Endothelial cell of umbilical vein (primary cell): ENCODE measurements around the gene CDKN1C. TPM values are rescaled to one million over a fixed set of nuclear protein-coding genes. Genes with fewer than 3 reads are reported as not detected.

Source experiments
- BruUV-seq: library from RNA; stranded (reverse); fragments of 400-500 nt; replicated peaks from 2 replicates; lab custom pipeline; 2021; lab: Mats Ljungman, UMichigan
- CTCF ChIA-PET: fragments of 300-600, 350-600 bp; sonication (Branson Sonifier 250); formaldehyde crosslinking; loops from one replicate; lab custom pipeline; 2021; ENCODE audit warnings: antibody characterized with exemption, inconsistent platforms; lab: Charles Lee
- POLR2A ChIA-PET: fragments of 300-600, 350-600 bp; sonication (Branson Sonifier 250); formaldehyde crosslinking; loops from one replicate; lab custom pipeline; 2021; ENCODE audit warnings: antibody characterized with exemption, inconsistent platforms; lab: Charles Lee
- DNase-seq: peaks from one replicate; pipeline ENCODE4 v3.0.0-alpha.2; 2011; ENCODE audit warnings: low read depth, low spot score
- FAIRE-seq: peaks from 2 replicates; lab custom pipeline; 2011; peaks lifted over from hg19 to GRCh38; lab: Jason Lieb, UNC
- H2AFZ ChIP-seq: 2 replicates; pipeline ENCODE4 v1.6.0; 2012; ENCODE audit warnings: low read depth, low read length, control low read depth, inconsistent platforms
- H3K27ac ChIP-seq: 2 replicates; pipeline ENCODE4 v1.5.1; 2011; ENCODE audit warnings: low read depth, mild to moderate bottlenecking, control low read depth, low read length, moderate library complexity; ENCODE audit not compliant: insufficient read depth
- H3K27me3 ChIP-seq, 2 experiments: 2 replicates each; pipeline versions ENCODE4 v1.6.0 to v1.6.1; 2011; ENCODE audit warnings: low read length in 2 of 2, mixed read lengths in 1 of 2; ENCODE audit not compliant: control insufficient read depth in 2 of 2, insufficient read depth in 2 of 2
- H3K36me3 ChIP-seq, 2 experiments: 2 replicates in 1 of 2; 3 replicates in 1 of 2; pipeline ENCODE4 v1.5.1; 2011; ENCODE audit warnings: low read length in 2 of 2, mild to moderate bottlenecking in 1 of 2, moderate library complexity in 1 of 2; ENCODE audit not compliant: control insufficient read depth in 2 of 2, insufficient read depth in 2 of 2; ENCODE audit errors: extremely low read depth in 1 of 2
- H3K4me1 ChIP-seq: 3 replicates; pipeline ENCODE4 v1.5.1; 2011; ENCODE audit warnings: mild to moderate bottlenecking, low read length; ENCODE audit not compliant: control insufficient read depth, insufficient read depth; ENCODE audit errors: extremely low read depth
- H3K4me2 ChIP-seq: 2 replicates; pipeline ENCODE4 v1.6.1; 2011; ENCODE audit warnings: low read length, control low read depth, mixed read lengths; ENCODE audit not compliant: insufficient read depth
- H3K4me3 ChIP-seq, 3 experiments: fragments of 200-600 bp in 1 of 3; sonication (generic), shearing (Covaris generic) in 1 of 3; replicated peaks in 1 of 3; 2 replicates each; pipeline ENCODE4 v1.5.1; 2011 to 2016; ENCODE audit warnings: control low read depth in 3 of 3, low read length in 3 of 3, mild to moderate bottlenecking in 2 of 3, inconsistent platforms in 1 of 3, low read depth in 1 of 3, moderate library complexity in 1 of 3; ENCODE audit not compliant: insufficient read depth in 1 of 3
- H3K79me2 ChIP-seq: 2 replicates; pipeline ENCODE4 v1.6.0; 2012; ENCODE audit warnings: low read length, inconsistent platforms; ENCODE audit not compliant: control insufficient read depth, insufficient read depth
- H3K9ac ChIP-seq: replicated peaks from 2 replicates; pipeline ENCODE3; 2011; ENCODE audit warnings: low read length, control low read depth; ENCODE audit not compliant: insufficient read depth; ENCODE audit errors: extremely low read depth
- H3K9me1 ChIP-seq: replicated peaks from 3 replicates; pipeline ENCODE4 v1.6.0; 2011; ENCODE audit warnings: mild to moderate bottlenecking, low read length; ENCODE audit not compliant: control insufficient read depth, insufficient read depth; ENCODE audit errors: extremely low read depth
- H3K9me3 ChIP-seq: replicated peaks from 2 replicates; pipeline ENCODE4 v1.5.1; 2012; ENCODE audit warnings: low read length, inconsistent platforms; ENCODE audit not compliant: control insufficient read depth, insufficient read depth
- H4K20me1 ChIP-seq: replicated peaks from 2 replicates; pipeline ENCODE3; 2011; ENCODE audit warnings: mild to moderate bottlenecking, low read length; ENCODE audit not compliant: control insufficient read depth, insufficient read depth; ENCODE audit errors: extremely low read depth
- EZH2 ChIP-seq: IDR thresholded peaks from 2 replicates; pipeline ENCODE4 v1.6.1; 2012; ENCODE audit warnings: borderline replicate concordance, low read depth, mild to moderate bottlenecking, moderate library complexity, low read length, inconsistent platforms; ENCODE audit not compliant: severe bottlenecking
- FOS ChIP-seq: IDR thresholded peaks from 2 replicates; pipeline ENCODE4 v1.6.1; 2011; ENCODE audit warnings: mild to moderate bottlenecking, low read length, moderate library complexity, borderline replicate concordance; ENCODE audit not compliant: insufficient read depth
- GATA2 ChIP-seq: IDR thresholded peaks from 2 replicates; pipeline ENCODE4 v1.7.0; 2011; ENCODE audit warnings: low read depth, mild to moderate bottlenecking, moderate library complexity, mixed read lengths, low read length; ENCODE audit not compliant: insufficient read length, insufficient read depth
- JUN ChIP-seq: IDR thresholded peaks from 2 replicates; pipeline ENCODE4 v1.6.1; 2011; ENCODE audit warnings: borderline replicate concordance, low read depth; ENCODE audit not compliant: insufficient read length, insufficient read depth
- MYC ChIP-seq: IDR thresholded peaks from one replicate; pipeline ENCODE4 v1.6.1; 2011; ENCODE audit warnings: mild to moderate bottlenecking, low read depth, low read length
- POLR2A ChIP-seq: IDR thresholded peaks from 2 replicates; pipeline ENCODE4 v1.6.1; 2012; ENCODE audit warnings: low read depth, mild to moderate bottlenecking, control low read depth, low read length
- POLR2AphosphoS5 ChIP-seq: IDR thresholded peaks from 2 replicates; pipeline ENCODE4 v1.6.1; 2012; ENCODE audit warnings: low read depth, mild to moderate bottlenecking, control low read depth, low read length, moderate library complexity; ENCODE audit not compliant: insufficient read depth
- dilution Hi-C: fragments of 300-500 bp; cut with MboI; formaldehyde crosslinking; loops from one replicate; pipeline ENCODE4 v1.15.0; 2019; ENCODE audit warnings: low sequenced_read_pairs; ENCODE audit not compliant: extremely low pct_ligation_motif_present
- intact Hi-C: fragments of 100-400 bp; cut with micrococcal nuclease; formaldehyde crosslinking; loops from one replicate; pipeline ENCODE4 v1.10.0; 2022
- polyA plus RNA-seq, 4 experiments: library from polyadenylated mRNA; depleted of rRNA in 3 of 4; stranded (reverse) in 3 of 4; unstranded in 1 of 4; fragments of >200 nt; gene quantifications; 2 replicates each; pipeline versions ENCODE4 v1.2.1 to v1.2.3, GENCODE V29; 2011 to 2012; ENCODE audit warnings: missing spikeins in 1 of 4
- total RNA-seq: library from RNA; stranded (reverse); gene quantifications from 2 replicates; pipeline ENCODE4 v1.2.3, GENCODE V29; 2021
- TF ChIP-seq, protein P1 (sequence below): IDR thresholded peaks from 2 replicates; pipeline ENCODE4 v1.6.1; 2011; ENCODE audit not compliant: insufficient read depth, insufficient read length
- TF ChIP-seq, protein P2 (sequence below), 2 donors: IDR thresholded peaks; 1 replicate in 1 of 2; 2 replicates in 1 of 2; pipeline ENCODE4 v1.5.1; 2011; ENCODE audit warnings: low read length in 2 of 2, mild to moderate bottlenecking in 2 of 2, moderate library complexity in 2 of 2, control low read depth in 1 of 2, inconsistent platforms in 1 of 2, low read depth in 1 of 2; ENCODE audit not compliant: insufficient read depth in 1 of 2; ENCODE audit errors: extremely low read depth in 1 of 2

Gene CDKN1C
- total and polyA plus RNA-seq, 2 donors (not counting 3 experiments of a cell fraction or from before 2014, with no cell fraction given), result 4.1 to 9.0 TPM

DNA sequence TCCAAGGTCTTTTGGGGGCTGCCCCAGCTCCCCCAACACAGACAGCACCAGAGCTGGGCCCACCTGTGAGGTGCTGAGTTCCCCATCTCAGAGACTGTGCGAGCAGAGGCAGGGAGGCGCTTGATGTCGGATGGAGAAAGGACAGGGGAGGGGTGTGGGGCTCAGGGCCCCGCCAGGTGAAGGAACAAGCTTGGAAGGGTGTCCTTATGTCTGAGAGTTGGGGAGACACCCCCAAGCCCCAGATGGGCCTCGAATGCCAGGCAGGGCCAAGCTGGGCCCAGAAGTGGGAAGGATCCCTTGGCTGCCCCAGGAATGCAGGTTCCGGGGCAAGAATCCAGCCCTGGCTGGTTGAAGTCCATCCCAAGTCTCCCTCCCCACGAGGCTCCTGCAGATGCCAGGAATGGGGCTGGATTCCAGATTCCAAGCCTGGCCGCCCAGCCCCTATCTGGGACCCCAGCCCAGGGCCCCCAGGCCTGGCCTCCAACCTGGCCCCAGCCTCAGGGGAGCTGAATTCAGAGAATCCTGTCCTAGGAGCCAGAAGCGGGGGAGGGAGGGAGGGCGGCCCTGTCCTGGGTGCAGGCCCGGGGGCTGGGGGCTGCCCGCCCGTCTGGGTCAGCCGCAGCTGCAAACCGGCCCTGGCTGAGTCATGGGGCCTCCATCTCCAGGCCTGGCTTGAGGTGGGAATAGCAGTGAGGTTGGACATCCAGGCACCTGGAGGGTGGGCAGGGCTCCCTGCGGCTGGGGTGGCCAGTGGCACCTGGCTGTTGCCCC, 50.9 kb downstream of the CDKN1C start:
- Histone ChIP-seq H3K9me1 (no peaks in the 10 kb centered on the region), H3K4me1 (no peaks in the 10 kb centered on the region), H3K36me3 (no peaks in the 10 kb centered on the region), H3K4me2 (no peak overlapping the region), H3K9me3 (no peaks in the 10 kb centered on the region), H3K27ac (no peak overlapping the region), H3K27me3 (no peaks in the 10 kb centered on the region), H3K4me3 (no peak overlapping the region), H3K79me2 (no peaks in the 10 kb centered on the region), H4K20me1 (no peaks in the 10 kb centered on the region), H2AFZ (no peak overlapping the region), H3K9ac (no peak overlapping the region)
- BruUV-seq, result no TSS peak
- dilution Hi-C loops (no loop called here), intact Hi-C loops (no loop called here)
- DNase-seq, result no peak
- FAIRE-seq, result no peak
- ChIA-PET CTCF (no interaction called here), POLR2A (no interaction called here)
- TF ChIP-seq POLR2A, result no peak
- TF ChIP-seq EZH2, result no peak
- TF ChIP-seq POLR2AphosphoS5, result no peak
- TF ChIP-seq, protein P1, sequence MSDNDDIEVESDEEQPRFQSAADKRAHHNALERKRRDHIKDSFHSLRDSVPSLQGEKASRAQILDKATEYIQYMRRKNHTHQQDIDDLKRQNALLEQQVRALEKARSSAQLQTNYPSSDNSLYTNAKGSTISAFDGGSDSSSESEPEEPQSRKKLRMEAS, result no peak
- no peak for TF ChIP-seq JUN
- no peak for TF ChIP-seq GATA2
- no peak for TF ChIP-seq MYC
- TF ChIP-seq FOS, result no peak
- TF ChIP-seq, protein P2, sequence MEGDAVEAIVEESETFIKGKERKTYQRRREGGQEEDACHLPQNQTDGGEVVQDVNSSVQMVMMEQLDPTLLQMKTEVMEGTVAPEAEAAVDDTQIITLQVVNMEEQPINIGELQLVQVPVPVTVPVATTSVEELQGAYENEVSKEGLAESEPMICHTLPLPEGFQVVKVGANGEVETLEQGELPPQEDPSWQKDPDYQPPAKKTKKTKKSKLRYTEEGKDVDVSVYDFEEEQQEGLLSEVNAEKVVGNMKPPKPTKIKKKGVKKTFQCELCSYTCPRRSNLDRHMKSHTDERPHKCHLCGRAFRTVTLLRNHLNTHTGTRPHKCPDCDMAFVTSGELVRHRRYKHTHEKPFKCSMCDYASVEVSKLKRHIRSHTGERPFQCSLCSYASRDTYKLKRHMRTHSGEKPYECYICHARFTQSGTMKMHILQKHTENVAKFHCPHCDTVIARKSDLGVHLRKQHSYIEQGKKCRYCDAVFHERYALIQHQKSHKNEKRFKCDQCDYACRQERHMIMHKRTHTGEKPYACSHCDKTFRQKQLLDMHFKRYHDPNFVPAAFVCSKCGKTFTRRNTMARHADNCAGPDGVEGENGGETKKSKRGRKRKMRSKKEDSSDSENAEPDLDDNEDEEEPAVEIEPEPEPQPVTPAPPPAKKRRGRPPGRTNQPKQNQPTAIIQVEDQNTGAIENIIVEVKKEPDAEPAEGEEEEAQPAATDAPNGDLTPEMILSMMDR (IDR thresholded peaks at IDR 0.05; ENCODE audit: extremely low read depth in 1 of 2, insufficient read depth in 1 of 2, low read depth in 1 of 2, low read length in 2 of 2), result no peak
